H9 (cell line): ENCODE results near the gene FBXL5. TPM values are rescaled to one million over a fixed set of nuclear protein-coding genes. Genes with fewer than 3 reads are reported as not detected.

Experiments
- DNase-seq: peaks from one replicate; pipeline ENCODE4 v3.0.0-alpha.2; 2017
- H2AFZ ChIP-seq: one replicate; pipeline ENCODE4 v1.6.1; 2013; ENCODE audit warnings: mild to moderate bottlenecking, low read length, control low read depth, moderate library complexity
- H2AK5ac ChIP-seq: 2 replicates; pipeline ENCODE4 v1.6.1; 2013; ENCODE audit warnings: low read length, control low read depth, mixed read lengths; ENCODE audit not compliant: insufficient read length
- H2BK120ac ChIP-seq: one replicate; pipeline ENCODE4 v1.6.1; 2013; ENCODE audit warnings: low read depth, mild to moderate bottlenecking, low read length, control low read depth, inconsistent platforms; ENCODE audit not compliant: poor library complexity, severe bottlenecking
- H2BK12ac ChIP-seq: 2 replicates; pipeline ENCODE4 v1.6.1; 2013; ENCODE audit warnings: low read length, control low read depth, mixed read lengths, low read depth; ENCODE audit not compliant: insufficient read length
- H2BK15ac ChIP-seq: 2 replicates; pipeline ENCODE4 v1.6.1; 2013; ENCODE audit warnings: low read depth, low read length, control low read depth
- H2BK20ac ChIP-seq: one replicate; pipeline ENCODE4 v1.6.1; 2013; ENCODE audit warnings: low read depth, mild to moderate bottlenecking, low read length, control low read depth, inconsistent platforms; ENCODE audit not compliant: poor library complexity, severe bottlenecking
- H2BK5ac ChIP-seq: 2 replicates; pipeline ENCODE4 v1.6.1; 2013; ENCODE audit warnings: low read length, control low read depth, mixed read lengths; ENCODE audit not compliant: insufficient read length
- H3K14ac ChIP-seq: 2 replicates; pipeline ENCODE4 v1.6.1; 2013; ENCODE audit warnings: low read length, control low read depth; ENCODE audit not compliant: insufficient read depth
- H3K18ac ChIP-seq: 2 replicates; pipeline ENCODE4 v1.6.1; 2013; ENCODE audit warnings: low read depth, mild to moderate bottlenecking, mixed read lengths, low read length, control low read depth; ENCODE audit not compliant: insufficient read length
- H3K23ac ChIP-seq: 2 replicates; pipeline ENCODE4 v1.6.1; 2013; ENCODE audit warnings: low read length, control low read depth, mixed read lengths, low read depth; ENCODE audit not compliant: insufficient read length
- H3K23me2 ChIP-seq: 2 replicates; pipeline ENCODE4 v1.6.1; 2013; ENCODE audit warnings: low read depth, mild to moderate bottlenecking, mixed read lengths, low read length, control low read depth; ENCODE audit not compliant: insufficient read length, poor library complexity, severe bottlenecking
- H3K27ac ChIP-seq: 2 replicates; pipeline ENCODE4 v1.5.1; 2013; ENCODE audit warnings: low read length, control low read depth, mixed read lengths, low read depth; ENCODE audit not compliant: insufficient read length
- H3K27me3 ChIP-seq: 2 replicates; pipeline ENCODE4 v1.6.1; 2013; ENCODE audit warnings: low read length, control low read depth, inconsistent platforms; ENCODE audit not compliant: insufficient read depth
- H3K4ac ChIP-seq: 2 replicates; pipeline ENCODE4 v1.6.1; 2013; ENCODE audit warnings: low read depth, mild to moderate bottlenecking, control low read depth, inconsistent platforms, low read length, moderate library complexity
- H3K4me1 ChIP-seq: 2 replicates; pipeline ENCODE4 v1.6.1; 2013; ENCODE audit warnings: low read length, control low read depth, inconsistent platforms; ENCODE audit not compliant: insufficient read depth
- H3K4me2 ChIP-seq: 2 replicates; pipeline ENCODE4 v1.6.1; 2013; ENCODE audit warnings: low read length, control low read depth, mixed read lengths; ENCODE audit not compliant: insufficient read length, insufficient read depth
- H3K56ac ChIP-seq: 2 replicates; pipeline ENCODE4 v1.6.1; 2013; ENCODE audit warnings: low read depth, mild to moderate bottlenecking, mixed read lengths, low read length, control low read depth; ENCODE audit not compliant: insufficient read length
- H3K79me1 ChIP-seq: 2 replicates; pipeline ENCODE4 v1.6.1; 2013; ENCODE audit warnings: low read depth, mild to moderate bottlenecking, moderate library complexity, low read length, control low read depth, inconsistent platforms; ENCODE audit not compliant: insufficient read depth, poor library complexity, severe bottlenecking
- H3K79me2 ChIP-seq: 2 replicates; pipeline ENCODE4 v1.6.1; 2013; ENCODE audit warnings: low read length, control low read depth, inconsistent platforms; ENCODE audit not compliant: insufficient read depth
- H3K9ac ChIP-seq: 2 replicates; pipeline ENCODE4 v1.6.1; 2013; ENCODE audit warnings: low read length, control low read depth, mixed read lengths; ENCODE audit not compliant: insufficient read length; ENCODE audit errors: extremely low read depth
- H3K9me3 ChIP-seq: one replicate; pipeline ENCODE4 v1.6.1; 2013; ENCODE audit warnings: low read depth, low read length, inconsistent platforms; ENCODE audit not compliant: control insufficient read depth
- H3T11ph ChIP-seq: one replicate; pipeline ENCODE4 v1.6.1; 2013; ENCODE audit warnings: mild to moderate bottlenecking, low read length, control low read depth, inconsistent platforms
- H4K20me1 ChIP-seq: one replicate; pipeline ENCODE4 v1.6.1; 2013; ENCODE audit not compliant: control insufficient read depth, insufficient read length, insufficient read depth
- H4K5ac ChIP-seq: 2 replicates; pipeline ENCODE4 v1.6.1; 2013; ENCODE audit warnings: low read depth, mild to moderate bottlenecking, mixed read lengths, low read length, control low read depth; ENCODE audit not compliant: insufficient read length
- H4K8ac ChIP-seq: replicated peaks from 2 replicates; pipeline ENCODE4 v1.6.1; 2013; ENCODE audit warnings: low read length, control low read depth, mixed read lengths, low read depth; ENCODE audit not compliant: insufficient read length
- H4K91ac ChIP-seq: 2 replicates; pipeline ENCODE4 v1.6.1; 2013; ENCODE audit warnings: low read depth, mild to moderate bottlenecking, moderate library complexity, mixed read lengths, low read length, control low read depth; ENCODE audit not compliant: insufficient read length
- H3K27ac Mint-ChIP-seq, 3 experiments: 2 replicates in 2 of 3; 3 replicates in 1 of 3; pipeline ENCODE4 v1.8.0; 2020 to 2021; ENCODE audit warnings: mixed read lengths in 3 of 3, mild to moderate bottlenecking in 1 of 3, moderate library complexity in 1 of 3
- H3K27me3 Mint-ChIP-seq: 2 replicates; pipeline ENCODE4 v1.8.0; 2021; ENCODE audit warnings: low read depth, mild to moderate bottlenecking, moderate library complexity, mixed read lengths
- H3K36me3 Mint-ChIP-seq, 3 experiments: 2 replicates in 2 of 3; 3 replicates in 1 of 3; pipeline ENCODE4 v1.8.0; 2020 to 2021; ENCODE audit warnings: low read depth in 3 of 3, mixed read lengths in 3 of 3; ENCODE audit not compliant: insufficient read depth in 1 of 3
- H3K4me1 Mint-ChIP-seq, 2 experiments: 2 replicates each; pipeline ENCODE4 v1.8.0; 2020; ENCODE audit warnings: mixed read lengths in 2 of 2
- H3K4me3 Mint-ChIP-seq, 2 experiments: 2 replicates in 1 of 2; 3 replicates in 1 of 2; pipeline ENCODE4 v1.8.0; 2020 to 2021; ENCODE audit warnings: mild to moderate bottlenecking in 2 of 2, mixed read lengths in 2 of 2, moderate library complexity in 1 of 2
- H3K9me3 Mint-ChIP-seq, 2 experiments: 2 replicates in 1 of 2; 3 replicates in 1 of 2; pipeline ENCODE4 v1.8.0; 2020; ENCODE audit warnings: mild to moderate bottlenecking in 2 of 2, mixed read lengths in 2 of 2, moderate library complexity in 1 of 2
- CTCF ChIP-seq: fragments of 200-600 bp; sonication (generic); conservative IDR thresholded peaks from 3 replicates; pipeline ENCODE4 v1.8.0; 2021; ENCODE audit warnings: antibody characterized with exemption, mild to moderate bottlenecking
- WGBS: extraction: QIAGEN DNeasy Blood & Tissue Kit; methylation state at CpG from one replicate; pipeline ENCODE4 v1.1.7; 2013; ENCODE audit warnings: missing lambda C conversion rate, low lambda C conversion rate, mixed read lengths; ENCODE audit not compliant: insufficient read length; ENCODE audit errors: extremely low coverage; 5-methylcytosine and 5-hydroxymethylcytosine counted together
- total RNA-seq: library from RNA; stranded (reverse); gene quantifications from 2 replicates; pipeline ENCODE4 v1.2.1, GENCODE V29; 2021

The FBXL5 gene
- total RNA-seq, 1 experiment from 2014 or later = 57.6 TPM

GRCh38 chr4:15569746-15570145, 85.4 kb downstream of the FBXL5 start:
- Histone ChIP-seq H3T11ph (no peak overlapping the region), H3K9me3 (no peaks in the 10 kb centered on the region), H3K4me1 (no peaks in the 10 kb centered on the region), H3K27me3 (no peaks in the 10 kb centered on the region), H3K23me2 (no peaks in the 10 kb centered on the region), H3K4ac (no peak overlapping the region), H3K9ac (no peak overlapping the region), H3K4me2 (no peak overlapping the region), H2AFZ (no peak overlapping the region), H4K8ac (no peak overlapping the region), H2BK15ac (no peak overlapping the region), H4K5ac (no peak overlapping the region), H2BK5ac (no peak overlapping the region), H2BK20ac (no peak overlapping the region), H3K18ac (no peak overlapping the region), H3K23ac (no peak overlapping the region), H3K27ac (no peak overlapping the region), H2BK120ac (no peak overlapping the region), H3K56ac (no peak overlapping the region), H3K79me1 (no peaks in the 10 kb centered on the region), H4K20me1 (no peaks in the 10 kb centered on the region), H2AK5ac (no peak overlapping the region), H3K14ac (no peak overlapping the region), H2BK12ac (no peak overlapping the region), H4K91ac (no peak overlapping the region), H3K79me2 (no peaks in the 10 kb centered on the region)
- no peaks in the 10 kb centered on the region for H3K4me1 Mint-ChIP-seq
- H3K4me3 Mint-ChIP-seq = no peak overlapping the region
- WGBS = no CpG with 5 or more reads among the region's 5 CpGs
- TF ChIP-seq CTCF = no peak
- no peaks in the 10 kb centered on the region for H3K27me3 Mint-ChIP-seq
- H3K36me3 Mint-ChIP-seq = peaks cover 7 to 38% (median 18%) of the 10 kb centered on the region in 3 experiments; a peak in 5 of 7 replicates
- no peak overlapping the region for H3K27ac Mint-ChIP-seq
- no peak for DNase-seq
- no peaks in the 10 kb centered on the region for H3K9me3 Mint-ChIP-seq
